Raji (cell line): ENCODE results near the gene PLA2G15.

Experiments used
- POLR2A ChIP-seq: IDR thresholded peaks from 2 replicates; pipeline ENCODE4 v1.6.1; 2011; ENCODE audit warnings: low read depth, low read length, control low read depth; ENCODE audit not compliant: insufficient read depth

PLA2G15 gene

DNA sequence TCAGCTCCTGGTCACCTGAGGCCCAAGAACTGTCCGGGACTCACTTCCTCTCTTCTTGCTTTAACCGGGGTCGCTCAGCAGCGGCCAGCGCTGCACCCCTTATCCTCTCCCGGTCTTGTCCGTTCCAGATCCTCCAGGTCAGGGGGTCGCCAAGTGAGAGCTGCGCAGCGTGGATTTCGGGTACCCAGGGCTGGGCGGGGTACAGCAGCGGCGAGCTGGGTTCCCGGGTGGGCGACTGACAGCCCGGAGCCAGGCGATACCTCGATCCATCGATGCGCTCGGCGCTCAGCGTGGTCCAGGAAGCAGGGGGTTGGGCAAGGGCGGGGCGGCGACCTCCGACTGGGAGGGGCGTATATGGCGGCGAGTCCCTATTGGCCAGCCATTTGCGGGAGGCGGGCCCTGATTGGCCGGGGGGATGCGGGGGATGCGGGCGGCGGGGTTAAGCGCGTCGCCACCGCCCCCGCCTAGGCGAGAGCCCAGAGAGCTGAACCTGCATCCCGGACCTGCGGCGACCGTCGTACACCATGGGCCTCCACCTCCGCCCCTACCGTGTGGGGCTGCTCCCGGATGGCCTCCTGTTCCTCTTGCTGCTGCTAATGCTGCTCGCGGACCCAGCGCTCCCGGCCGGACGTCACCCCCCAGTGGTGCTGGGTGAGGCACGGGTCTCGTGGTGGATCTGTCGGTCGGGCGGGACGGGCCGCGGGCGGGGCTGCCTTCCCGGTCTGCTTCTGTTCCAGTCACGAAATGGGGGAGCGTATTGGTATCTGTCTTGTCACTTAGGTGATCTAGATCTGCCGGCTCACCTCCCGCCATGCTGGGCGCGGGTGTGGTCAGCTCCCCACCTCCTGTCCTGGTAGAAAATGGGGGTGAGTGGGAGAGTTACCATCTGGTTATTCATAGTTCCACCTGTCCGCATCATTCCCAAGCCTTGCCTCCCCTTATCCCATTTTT, at the start of gene PLA2G15:
Gene PLA2G15 (plus strand): TSS at position 471 of the 951 bp plus-strand sequence. CDS start 54 bp downstream, at position 525.
- peak; percentile 81 for TF ChIP-seq POLR2A

DNA sequence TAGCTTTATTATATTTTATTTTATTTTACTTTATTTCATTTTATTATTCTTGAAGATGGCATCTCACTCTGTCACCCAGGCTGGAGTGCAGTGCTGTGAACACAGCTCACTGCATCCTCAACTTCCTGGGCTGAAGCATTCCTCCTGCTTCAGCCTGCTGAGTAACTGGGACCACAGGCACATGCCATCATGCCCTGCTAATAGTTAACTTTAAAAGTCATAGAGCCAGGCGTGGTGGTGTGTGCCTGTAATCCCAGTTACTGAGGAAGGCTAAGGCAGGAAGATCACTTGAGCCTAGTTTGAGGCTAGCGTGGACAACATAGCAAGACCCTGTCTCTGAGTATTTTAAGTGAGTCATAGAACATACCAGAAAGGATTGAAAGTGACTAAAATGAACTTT, 47.9 kb upstream of the PLA2G15 start:
- TF ChIP-seq POLR2A: no peak

- no peak for TF ChIP-seq POLR2A
These were observed 44.9 kb upstream of the PLA2G15 start for GRCh38 chr16:68200088-68200783.

GRCh38 chr16:68202091-68202519, 43.1 kb upstream of the PLA2G15 start:
- no peak for TF ChIP-seq POLR2A

DNA sequence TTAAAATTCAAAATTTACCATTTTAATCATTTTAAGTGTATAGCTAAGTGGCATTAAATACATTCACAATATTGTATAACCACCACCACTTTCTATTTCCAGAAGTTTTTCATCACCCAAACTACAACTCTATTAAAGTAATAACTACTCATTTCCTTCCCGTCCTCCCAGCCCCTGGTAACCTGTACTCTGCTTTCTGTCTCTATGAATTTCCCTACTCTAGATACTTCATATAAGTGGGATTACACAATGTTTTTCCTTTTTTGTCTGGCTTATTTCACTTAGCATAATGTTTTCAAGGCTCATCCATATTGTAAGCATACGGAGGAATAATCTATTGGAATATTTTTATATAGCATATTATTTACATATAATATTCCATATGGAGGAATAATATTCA, 38.9 kb upstream of the PLA2G15 start:
- no peak for TF ChIP-seq POLR2A

DNA sequence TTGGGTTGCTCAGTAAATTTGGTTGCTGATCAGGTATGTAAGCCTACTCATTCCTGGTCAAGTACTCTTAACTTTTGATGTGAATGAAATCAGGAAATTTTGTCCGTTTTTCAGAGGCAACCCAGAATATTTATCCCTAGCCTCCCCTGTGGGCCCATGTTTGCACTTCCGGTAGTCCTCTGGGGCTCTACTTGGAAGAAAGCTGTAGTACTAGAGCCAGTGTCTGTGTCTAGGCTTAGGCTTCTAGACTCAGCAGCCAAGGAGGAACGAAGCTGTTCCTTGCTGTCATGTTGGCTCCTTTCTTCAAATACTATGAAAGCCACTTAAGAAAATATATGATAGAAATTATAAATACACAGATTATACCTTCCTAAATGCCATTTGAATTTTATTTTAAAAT, 30.4 kb upstream of the PLA2G15 start:
- TF ChIP-seq POLR2A: no peak

DNA sequence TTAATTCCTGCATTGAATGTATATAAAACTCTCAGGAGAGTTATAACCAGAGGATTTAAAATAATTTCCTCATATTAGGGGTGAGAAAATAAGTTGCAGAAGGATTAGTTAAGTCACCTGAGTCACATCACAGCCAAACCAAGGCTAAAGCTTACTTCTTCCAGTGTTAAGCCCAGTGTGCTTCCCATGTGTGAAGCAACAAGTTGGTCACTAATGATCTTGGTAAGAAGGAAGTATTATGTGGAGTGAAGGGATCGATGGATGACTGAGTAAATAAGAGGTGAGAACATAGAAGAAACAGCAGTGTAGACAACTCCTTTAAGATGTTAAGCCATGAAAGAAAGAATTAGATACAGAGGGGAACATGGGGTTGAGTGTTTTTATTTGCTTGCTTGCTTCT, 29.9 kb upstream of the PLA2G15 start:
- TF ChIP-seq POLR2A: no peak

DNA sequence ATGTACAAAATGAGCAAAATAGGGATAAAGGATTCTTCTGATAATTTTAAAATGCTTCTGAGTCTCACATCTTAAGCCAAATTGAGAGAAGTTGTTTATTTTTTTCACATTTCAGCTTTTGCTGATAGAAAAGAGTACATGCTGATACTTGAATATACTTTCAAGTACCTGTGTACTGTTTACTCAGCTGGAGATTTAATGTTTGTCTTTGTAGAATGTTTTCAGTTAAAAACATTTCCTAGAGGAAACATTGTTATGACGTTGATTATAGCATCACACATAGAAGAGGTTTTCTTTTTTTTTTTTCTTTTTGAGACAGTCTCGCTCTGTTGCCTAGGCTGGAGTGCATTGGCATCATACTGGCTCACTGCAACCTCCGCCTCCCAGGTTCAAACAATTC, 28.9 kb upstream of the PLA2G15 start:
- TF ChIP-seq POLR2A: no peak

DNA sequence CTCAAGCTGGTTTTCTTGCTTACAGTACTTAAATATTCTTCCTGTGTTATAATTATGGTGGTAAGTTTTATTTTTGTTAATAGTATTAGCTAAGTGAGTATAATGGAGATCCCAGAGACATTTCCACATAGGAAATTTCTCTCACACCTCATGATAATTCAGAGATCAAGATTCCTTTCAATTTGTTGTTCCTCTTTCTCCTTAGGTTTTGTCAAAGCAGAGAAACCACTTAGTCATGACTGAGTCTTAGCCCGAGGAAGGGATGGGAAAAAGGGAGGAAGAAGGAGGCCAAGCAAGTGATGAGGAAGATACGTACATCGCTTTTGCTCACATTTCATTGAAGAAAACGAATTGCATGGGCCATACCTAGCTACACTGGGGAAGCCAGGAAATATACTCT, 27.7 kb upstream of the PLA2G15 start:
- TF ChIP-seq POLR2A: no peak

DNA sequence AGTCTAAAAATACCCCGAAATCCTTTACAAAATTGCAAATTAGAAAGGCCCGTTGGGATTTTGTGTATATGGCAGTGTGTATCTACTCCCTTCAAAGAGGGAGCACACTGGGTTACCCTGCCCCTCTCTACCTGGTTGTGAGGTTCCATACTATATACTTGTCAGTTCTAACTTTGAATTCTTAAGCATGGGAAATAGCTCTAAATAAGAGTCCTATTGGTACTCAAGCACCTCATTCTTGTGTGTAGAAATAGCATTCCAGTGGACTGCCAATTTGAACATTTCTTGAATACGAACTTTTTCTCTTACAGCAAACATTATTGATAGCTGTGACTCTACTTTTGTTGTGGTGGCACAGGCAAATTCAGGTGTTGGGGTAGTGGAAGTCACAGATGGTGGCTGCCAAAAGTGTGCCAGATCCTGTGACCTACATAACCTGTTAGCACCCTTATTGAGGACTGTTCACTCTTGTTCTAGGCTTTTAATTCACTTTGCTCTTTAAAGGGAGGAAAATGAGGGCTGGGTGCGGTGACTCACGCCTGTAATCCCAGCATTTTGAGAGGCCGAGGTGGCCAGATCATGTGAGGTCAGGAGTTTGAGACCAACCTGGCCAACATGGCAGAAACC, 25.3 kb upstream of the PLA2G15 start:
- TF ChIP-seq POLR2A: no peak

DNA sequence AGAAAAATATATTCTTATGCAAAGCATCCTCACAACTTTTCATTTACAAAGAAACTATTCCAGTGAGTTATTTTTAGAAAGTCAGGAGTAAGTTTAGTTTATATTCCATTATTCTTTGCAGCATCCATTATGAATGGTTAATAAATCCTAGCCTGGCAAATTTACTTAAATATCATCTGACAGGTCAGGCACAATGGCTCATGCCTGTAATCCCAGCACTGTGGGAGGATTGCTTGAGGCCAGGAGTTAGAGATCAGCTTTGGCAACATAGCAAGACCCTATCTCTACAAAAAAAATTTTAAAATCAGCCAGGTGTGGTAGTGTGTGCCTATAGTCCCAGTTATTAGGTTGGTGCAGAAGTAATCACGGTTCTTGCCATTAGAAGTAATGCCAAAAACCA, 22.1 kb upstream of the PLA2G15 start:
- no peak for TF ChIP-seq POLR2A

DNA sequence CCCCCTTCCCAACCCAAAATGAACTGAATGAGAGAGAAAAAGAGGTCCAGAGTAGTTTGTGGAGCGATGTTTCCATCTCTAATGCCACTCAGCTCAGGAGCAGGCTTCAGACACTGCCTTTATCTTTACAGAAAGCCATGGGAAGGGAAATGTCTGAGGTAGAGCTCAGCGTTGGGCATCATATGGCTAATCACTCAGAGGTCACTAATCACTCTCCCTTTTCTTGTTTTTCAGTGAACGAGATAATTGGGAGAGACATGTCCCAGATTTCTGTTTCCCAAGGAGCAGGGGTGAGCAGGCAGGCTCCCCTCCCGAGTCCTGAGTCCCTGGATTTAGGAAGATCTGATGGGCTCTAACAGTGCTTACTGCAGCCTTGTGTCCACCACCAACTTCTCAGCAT, 19.1 kb upstream of the PLA2G15 start:
- no peak for TF ChIP-seq POLR2A

GRCh38 chr16:68227183-68227793, 17.9 kb upstream of the PLA2G15 start:
- no peak for TF ChIP-seq POLR2A

DNA sequence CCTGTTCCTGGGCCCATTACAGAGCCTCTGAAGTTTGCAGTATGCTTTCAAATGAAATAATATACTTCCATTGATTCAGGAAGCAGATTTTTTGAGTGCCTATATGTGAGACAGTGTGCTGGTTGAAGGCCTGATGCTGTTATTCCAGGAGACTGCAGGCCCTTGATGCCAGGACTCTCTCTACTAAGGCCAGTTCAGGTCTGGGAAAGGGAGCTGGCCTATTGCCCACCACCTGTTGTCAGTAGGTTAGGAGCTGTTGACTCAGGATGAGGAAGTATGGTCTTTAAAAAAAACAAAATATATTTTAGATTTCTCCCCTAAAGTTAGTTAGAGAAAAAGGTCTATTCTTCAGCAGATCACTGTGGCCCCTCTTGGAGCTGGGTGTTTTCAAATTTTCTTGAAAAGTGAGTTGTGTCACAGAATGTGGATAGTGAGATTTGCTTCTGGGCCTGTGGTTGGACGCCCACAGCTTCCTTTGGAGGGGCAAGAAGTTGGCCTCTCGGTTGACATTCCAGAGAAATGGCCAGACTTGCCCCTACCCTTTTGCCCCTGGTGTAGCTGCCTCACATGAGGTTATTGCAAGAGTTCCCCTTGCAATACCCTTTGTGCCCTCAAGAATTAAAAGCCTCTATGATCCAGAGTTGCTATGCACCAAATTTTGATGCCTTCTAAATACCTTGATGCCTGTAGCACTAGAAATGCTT, 17.2 kb upstream of the PLA2G15 start:
- TF ChIP-seq POLR2A: no peak

GRCh38 chr16:68228652-68229051, 16.5 kb upstream of the PLA2G15 start:
- TF ChIP-seq POLR2A: no peak
